Measurements from ENCODE around the gene TSPAN9. TPM values are rescaled to one million over a fixed set of nuclear protein-coding genes. Genes with fewer than 3 reads are reported as not detected.

Gene TSPAN9
- total RNA-seq, 1 donor from 2014 or later = 193 TPM

- ATAC-seq (no peak), DNase-seq (ENCODE audit: missing footprints) (no peak)
- intact Hi-C loops (cut with DNase I) = no loop called here
Observed at GRCh38 chr12:3089588-3089987, 12.4 kb downstream of the TSPAN9 start.

GRCh38 chr12:3090240-3091037, 13.3 kb downstream of the TSPAN9 start:
- intact Hi-C loops (cut with DNase I) = no loop called here
- ATAC-seq = peak; percentile 37
- DNase-seq (ENCODE audit: missing footprints) = no peak

GRCh38 chr12:3091038-3091319, 13.8 kb downstream of the TSPAN9 start:
- DNase-seq (ENCODE audit: missing footprints) (no peak), ATAC-seq (no peak)
- intact Hi-C loops (cut with DNase I) = no loop called here

- ATAC-seq = no peak
- intact Hi-C loops (cut with DNase I) = no loop called here
Observed at GRCh38 chr12:3091382-3092241, 14.4 kb downstream of the TSPAN9 start.

GRCh38 chr12:3092764-3093163, 15.6 kb downstream of the TSPAN9 start:
- intact Hi-C loops (cut with DNase I) = no loop called here
- no peak for ATAC-seq

More at GRCh38 chr12:3091382-3092241, 14.4 kb downstream of the TSPAN9 start:
- DNase-seq (ENCODE audit: missing footprints) = no peak

GRCh38 chr12:3097186-3097804, 20.1 kb downstream of the TSPAN9 start:
- DNase-seq (ENCODE audit: missing footprints) (peak; percentile 81), ATAC-seq (peak; percentile 78)
- intact Hi-C loops (cut with DNase I) = no loop called here

More at GRCh38 chr12:3092764-3093163, 15.6 kb downstream of the TSPAN9 start:
- no peak for DNase-seq (ENCODE audit: missing footprints)

GRCh38 chr12:3097836-3098235, 20.7 kb downstream of the TSPAN9 start:
- no peak for DNase-seq (ENCODE audit: missing footprints)
- intact Hi-C loops (cut with DNase I) = no loop called here
- peak; percentile 31 for ATAC-seq

GRCh38 chr12:3098436-3098835, 21.3 kb downstream of the TSPAN9 start:
- DNase-seq (ENCODE audit: missing footprints) = no peak
- intact Hi-C loops (cut with DNase I) = no loop called here
- no peak for ATAC-seq

- intact Hi-C loops (cut with DNase I) = no loop called here
- ATAC-seq = no peak
- no peak for DNase-seq (ENCODE audit: missing footprints)
Observed at GRCh38 chr12:3099146-3099545, 22.0 kb downstream of the TSPAN9 start.

GRCh38 chr12:3101309-3102024, 24.3 kb downstream of the TSPAN9 start:
- intact Hi-C loops (cut with DNase I) = no loop called here
- ATAC-seq = no peak
- no peak for DNase-seq (ENCODE audit: missing footprints)

- DNase-seq (ENCODE audit: missing footprints) (no peak), ATAC-seq (peak; percentile 29)
- intact Hi-C loops (cut with DNase I) = no loop called here
Observed at GRCh38 chr12:3102771-3103410, 25.7 kb downstream of the TSPAN9 start.

GRCh38 chr12:3103806-3104205, 26.6 kb downstream of the TSPAN9 start:
- ATAC-seq (no peak), DNase-seq (ENCODE audit: missing footprints) (no peak)
- intact Hi-C loops (cut with DNase I) = no loop called here

GRCh38 chr12:3105690-3106479, 28.7 kb downstream of the TSPAN9 start:
- intact Hi-C loops (cut with DNase I) = no loop called here
- DNase-seq (ENCODE audit: missing footprints) (no peak), ATAC-seq (no peak)

- no peak for DNase-seq (ENCODE audit: missing footprints)
- intact Hi-C loops (cut with DNase I) = no loop called here
Observed at GRCh38 chr12:3106579-3106978, 29.4 kb downstream of the TSPAN9 start.

GRCh38 chr12:3107071-3107583, 29.9 kb downstream of the TSPAN9 start:
- ATAC-seq (no peak), DNase-seq (ENCODE audit: missing footprints) (no peak)
- intact Hi-C loops (cut with DNase I) = no loop called here

More at GRCh38 chr12:3106579-3106978, 29.4 kb downstream of the TSPAN9 start:
- no peak for ATAC-seq

- ATAC-seq (no peak), DNase-seq (ENCODE audit: missing footprints) (no peak)
- intact Hi-C loops (cut with DNase I) = no loop called here
Observed at GRCh38 chr12:3107954-3108353, 30.8 kb downstream of the TSPAN9 start.

GRCh38 chr12:3110578-3110977, 33.4 kb downstream of the TSPAN9 start:
- intact Hi-C loops (cut with DNase I) = no loop called here
- DNase-seq (ENCODE audit: missing footprints) (no peak), ATAC-seq (no peak)

Data from Right ventricle myocardium inferior (tissue), 1 donor.